PC-3 (cell line): ENCODE measurements around the gene ATF7.

Experiments used
- CTCF ChIP-seq: fragments of 300-600 bp; sonication (generic); conservative IDR thresholded peaks from 2 replicates; pipeline ENCODE4 v1.5.1; 2017; ENCODE audit warnings: antibody characterized with exemption, low read depth, mild to moderate bottlenecking, low read length
- EZH2 ChIP-seq: fragments of 300-600 bp; sonication (generic); IDR thresholded peaks from one replicate; pipeline ENCODE4 v1.6.1; 2017; ENCODE audit warnings: antibody characterized with exemption, mild to moderate bottlenecking, low read length; ENCODE audit not compliant: unreplicated experiment
- EZH2phosphoT487 ChIP-seq: fragments of 300-600 bp; sonication (generic); IDR thresholded peaks from 2 replicates; pipeline ENCODE4 v1.6.1; 2018; ENCODE audit warnings: mild to moderate bottlenecking, antibody characterized with exemption, low read length, borderline replicate concordance

DNA sequence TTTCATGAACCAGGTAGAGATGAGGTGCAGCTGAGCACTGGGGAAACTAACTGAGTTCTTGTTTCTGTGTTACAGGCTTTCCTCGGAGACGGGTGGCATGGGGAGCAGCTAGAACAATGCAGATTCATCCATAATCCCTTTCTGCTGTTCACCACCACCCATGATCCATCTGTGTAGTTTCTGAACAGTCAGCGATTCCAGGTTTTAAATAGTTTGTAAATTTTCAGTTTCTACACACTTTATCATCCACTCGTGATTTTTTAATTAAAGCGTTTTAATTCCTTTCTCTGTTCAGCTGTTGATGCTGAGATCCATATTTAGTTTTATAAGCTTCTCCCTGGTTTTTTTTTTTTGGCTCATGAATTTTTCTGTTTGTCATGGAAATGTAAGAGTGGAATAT is 146.9 kb downstream of the ATF7 start:
- TF ChIP-seq CTCF (no peak), EZH2phosphoT487 (no peak), EZH2 (no peak)
